NCI-H146 treated with DMSO at 0.1 percent for 48 hours (cell line): Measurements from ENCODE around the gene MAML2.

Experiments used
- DNase-seq: peaks from one replicate; lab custom pipeline; 2025; ENCODE audit not compliant: unreplicated experiment; lab: John Stamatoyannopoulos, UW

MAML2 gene

DNA sequence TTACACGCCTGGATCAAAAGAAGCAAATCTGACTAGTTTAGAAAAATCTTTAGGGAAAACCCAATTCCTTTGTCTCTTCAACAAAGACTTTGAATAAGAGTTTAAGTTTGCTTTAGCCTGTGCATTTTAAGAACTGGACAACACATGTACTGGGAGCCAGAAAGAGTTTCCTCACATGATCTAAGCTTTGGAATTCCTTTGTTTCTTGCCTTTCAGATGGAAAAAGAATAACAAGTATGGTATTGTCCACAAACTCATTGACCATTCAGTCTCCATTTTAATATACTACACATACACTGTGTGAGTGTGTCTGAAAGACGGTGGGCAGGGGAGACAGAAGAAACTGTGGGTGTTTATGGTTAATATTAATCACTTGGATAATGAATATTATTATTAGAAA lies 205.6 kb downstream of the MAML2 start:
- DNase-seq: no peak

DNA sequence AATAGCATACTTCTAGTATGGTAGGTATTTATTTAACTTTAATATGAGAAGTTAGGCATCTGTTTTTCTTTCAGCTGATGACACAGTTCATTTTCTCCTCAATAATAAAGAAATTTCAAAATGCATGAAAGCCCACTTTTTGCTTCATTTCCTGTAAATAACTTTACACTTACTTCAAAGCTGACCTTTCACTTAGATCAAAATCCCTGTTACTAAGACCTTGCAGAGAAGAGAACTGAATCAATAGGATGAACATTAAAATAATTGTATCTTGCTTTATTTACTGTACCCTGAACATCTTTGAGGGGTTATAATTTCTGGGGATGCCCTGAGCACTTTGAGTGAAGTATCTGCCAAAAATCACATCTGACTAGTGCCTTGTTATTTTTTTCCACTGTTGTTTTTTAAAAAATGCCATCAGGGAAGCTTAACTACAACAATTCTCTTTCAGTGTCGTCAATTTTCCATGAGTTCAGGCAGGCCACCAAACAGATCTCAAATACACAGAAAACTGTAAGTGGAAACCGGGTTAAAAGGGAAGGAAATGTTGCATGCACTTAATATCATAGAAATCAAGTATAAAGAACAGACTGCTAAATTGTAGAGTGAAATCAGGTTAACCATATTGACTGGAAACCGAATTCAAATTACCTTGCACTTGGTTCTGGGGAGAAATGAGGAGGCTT lies 206.2 kb downstream of the MAML2 start:
- DNase-seq: no peak

DNA sequence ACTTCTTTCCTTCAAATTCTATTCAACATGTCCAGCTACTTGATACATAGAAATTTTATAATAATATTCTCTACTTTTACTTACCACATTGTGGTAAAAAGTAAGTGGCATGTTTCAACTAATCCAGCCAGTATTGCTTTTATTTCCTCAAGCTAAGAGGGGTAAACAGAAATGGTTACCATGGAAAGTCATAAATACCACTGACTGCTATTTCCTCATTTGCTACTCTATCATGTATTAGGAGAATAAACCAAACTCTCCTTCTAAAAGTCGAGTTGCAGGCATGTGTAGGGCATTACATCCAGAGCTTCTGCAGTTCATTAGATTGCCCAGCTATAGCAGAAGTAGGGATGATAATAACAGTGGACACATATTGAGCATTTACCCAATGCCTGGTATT lies 208.4 kb downstream of the MAML2 start:
- DNase-seq: no peak

DNA sequence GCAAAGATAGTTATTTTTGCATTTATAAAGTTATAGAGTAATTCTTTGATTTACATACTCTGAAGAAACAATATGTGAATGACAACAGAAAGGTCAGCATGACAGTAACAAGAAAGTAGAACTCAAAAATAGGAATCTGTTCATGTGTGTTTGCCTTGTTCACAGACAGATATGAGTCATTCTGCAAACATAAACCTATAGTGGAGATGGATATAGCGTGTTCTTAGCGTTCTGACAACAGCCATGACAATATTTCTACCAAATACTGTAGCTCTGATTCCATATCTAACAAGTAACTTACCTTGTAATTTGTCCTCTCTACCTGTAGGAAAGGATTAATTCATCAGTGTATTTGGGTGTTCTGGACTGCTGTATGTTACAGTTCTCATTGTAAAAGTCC lies 210.6 kb downstream of the MAML2 start:
- DNase-seq: no peak

DNA sequence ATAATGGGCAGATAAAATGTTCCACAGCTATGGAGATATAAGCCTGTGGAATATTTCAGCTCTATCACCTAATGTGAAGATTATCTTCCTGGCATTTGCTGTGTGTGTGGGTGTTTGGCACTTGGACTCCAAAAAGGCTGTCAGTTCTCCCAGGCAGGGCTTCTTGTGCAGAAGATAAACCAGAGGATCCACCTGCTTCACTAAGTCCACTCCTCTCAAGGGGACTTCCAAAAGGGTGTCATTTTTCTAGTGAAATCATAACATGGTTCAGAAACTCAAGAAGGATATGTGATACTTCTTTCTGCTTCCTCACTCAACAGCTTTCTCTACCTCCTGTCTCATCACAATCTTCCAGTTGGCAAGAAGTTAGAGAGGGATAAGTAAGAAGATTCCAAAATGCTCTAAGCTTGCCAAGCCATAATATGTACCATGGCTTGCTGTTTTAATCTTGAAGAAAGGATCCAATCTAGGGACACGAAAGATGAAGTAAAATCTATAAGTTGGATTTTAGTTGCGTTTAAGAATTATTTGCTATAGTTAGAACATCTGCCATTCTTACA lies 212.9 kb downstream of the MAML2 start:
- DNase-seq: no peak

DNA sequence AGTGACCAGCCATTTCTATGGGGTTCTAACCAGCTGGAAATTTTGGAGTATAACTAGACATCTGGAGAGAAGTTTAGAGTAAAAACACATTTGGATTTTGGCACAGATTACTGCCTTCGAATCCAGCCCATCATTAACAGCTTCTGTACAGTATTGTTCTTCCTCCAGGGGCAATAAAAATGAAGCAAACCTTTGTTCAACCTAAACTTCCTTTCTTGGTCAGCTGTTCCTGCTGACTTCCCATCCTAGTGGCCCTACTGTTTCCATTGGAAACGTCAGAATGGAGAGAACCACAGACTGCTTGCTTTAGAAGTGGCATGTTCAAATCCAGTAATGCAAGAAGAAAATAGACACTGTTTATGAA lies 215.4 kb downstream of the MAML2 start:
- no peak for DNase-seq

DNA sequence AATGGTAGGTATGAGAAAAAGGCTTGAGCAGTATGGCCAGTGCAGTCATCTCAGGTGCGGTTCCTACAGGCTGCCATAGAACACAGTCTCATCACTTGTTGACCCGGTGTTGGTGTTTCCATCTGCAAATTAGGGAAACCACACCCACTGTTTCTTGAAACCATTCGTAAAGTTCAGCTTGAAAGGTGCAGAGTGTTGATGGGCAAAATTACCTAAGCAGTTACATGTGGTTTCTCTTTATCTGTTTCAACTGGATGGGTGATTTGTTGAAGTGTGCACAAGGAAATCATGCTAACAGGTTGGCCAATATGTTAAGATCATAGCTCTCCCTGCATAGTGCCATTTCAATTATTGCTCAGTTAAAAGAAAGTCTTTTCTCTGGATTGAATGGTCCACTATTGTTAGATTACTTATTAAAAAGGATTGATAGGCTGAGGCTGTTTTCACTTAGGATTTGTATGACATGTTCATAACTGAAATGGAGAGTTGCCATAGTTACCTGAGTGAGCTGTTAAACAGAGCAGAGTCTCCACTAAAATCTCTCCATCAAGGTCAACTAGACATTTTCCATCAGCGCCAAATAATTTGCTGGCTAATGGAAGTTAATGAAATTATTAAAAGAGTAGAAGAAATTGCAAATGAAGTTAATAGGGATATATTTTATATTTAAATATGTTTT lies 215.9 kb downstream of the MAML2 start:
- DNase-seq: no peak

DNA sequence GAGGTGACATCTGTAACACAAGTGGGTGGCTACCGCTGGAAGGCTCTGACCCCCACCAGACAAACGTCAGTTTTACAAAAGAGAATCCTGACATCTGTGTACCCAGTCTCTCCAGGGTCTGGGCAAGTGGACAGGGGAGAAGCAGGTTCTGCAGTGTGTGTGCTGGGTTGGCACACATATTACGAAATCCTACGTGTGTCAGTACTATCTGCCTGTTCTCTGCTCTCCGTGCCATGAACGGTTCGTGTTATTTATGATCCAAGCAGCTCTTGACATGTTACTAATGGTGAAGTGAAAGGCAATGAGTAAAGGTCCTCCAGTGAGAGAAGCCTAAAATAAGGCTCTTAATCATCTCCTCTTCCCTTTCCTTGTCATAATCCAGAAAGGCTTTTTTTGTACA lies 217.6 kb downstream of the MAML2 start:
- DNase-seq: no peak

DNA sequence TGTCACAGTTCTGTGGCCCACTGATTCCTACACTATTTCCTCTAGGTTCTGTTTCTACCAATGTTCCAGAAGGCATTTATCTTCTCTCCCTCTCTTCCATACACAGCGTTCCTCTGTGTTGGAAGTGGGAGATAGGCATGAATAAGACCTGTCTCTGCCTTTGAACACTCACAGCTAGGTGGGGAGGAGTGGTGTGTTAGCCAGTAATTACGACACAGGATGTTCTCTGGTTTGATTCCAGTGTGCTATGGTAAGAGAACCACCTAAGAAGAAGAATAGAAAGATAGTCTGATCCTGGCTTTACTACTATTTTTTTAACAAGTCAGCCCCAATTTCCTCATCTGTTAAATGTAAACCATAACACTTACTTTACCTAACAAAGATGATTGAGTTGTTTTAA lies 218.8 kb downstream of the MAML2 start:
- DNase-seq: no peak

DNA sequence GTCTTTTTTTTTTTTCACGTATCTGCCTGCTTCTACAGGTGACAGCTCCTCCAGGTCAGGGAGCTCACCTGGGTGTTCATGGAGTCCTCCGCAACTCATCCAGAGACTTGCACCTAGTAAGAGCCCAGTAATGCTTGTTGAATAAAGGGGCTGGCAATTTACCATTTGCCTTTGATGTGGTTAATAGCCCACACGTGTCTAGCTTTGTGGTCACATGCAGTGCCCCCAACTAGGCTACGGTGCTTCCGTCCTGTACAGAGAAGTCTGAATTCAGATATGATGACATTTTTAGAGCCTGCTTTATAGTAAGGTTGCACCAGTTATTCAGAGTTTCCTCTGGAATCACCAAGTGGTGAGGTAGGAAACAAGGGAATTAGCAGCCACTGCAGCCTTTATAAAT lies 219.7 kb downstream of the MAML2 start:
- DNase-seq: no peak

DNA sequence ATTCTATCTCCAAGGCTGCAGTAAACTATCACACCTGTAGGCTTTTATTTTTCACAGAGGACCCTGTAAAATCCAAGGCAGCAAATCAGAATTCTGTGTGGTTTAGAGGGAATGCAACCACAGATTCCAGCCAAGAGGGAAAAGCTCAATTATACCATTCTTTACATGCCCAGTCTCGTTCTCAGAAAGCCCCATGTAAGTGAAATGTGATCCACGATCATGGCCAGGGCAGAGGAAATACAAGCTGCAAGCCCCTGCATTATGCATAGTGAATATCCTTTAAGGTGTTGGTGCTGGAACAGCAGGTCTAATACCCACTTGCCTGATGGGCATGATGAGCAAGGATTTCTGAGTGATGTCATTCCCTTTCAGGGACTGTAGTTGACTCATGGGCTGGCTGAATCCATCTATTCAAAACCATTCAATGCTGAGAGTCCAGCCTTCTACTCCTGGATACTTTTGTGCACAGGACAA lies 220.4 kb downstream of the MAML2 start:
- no peak for DNase-seq

DNA sequence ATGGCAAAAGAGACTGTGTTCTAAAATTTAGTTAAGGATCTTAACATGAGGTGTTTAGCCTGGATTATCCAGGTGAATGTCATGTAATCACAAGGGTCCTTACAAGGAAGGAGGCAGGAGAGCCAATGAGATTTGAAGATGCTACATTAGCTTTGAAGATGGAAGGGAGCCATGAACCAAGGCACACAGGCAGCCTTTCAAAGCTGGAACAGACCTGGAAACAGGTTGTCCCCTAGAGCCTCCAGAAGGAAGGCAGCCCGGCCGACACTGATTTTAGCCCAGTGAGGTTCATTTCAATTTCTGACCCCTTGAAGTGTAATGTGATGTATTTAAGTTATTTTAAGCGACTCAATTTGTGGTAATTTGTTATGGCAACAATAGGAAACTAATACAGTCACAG lies 223.8 kb downstream of the MAML2 start:
- DNase-seq: no peak

DNA sequence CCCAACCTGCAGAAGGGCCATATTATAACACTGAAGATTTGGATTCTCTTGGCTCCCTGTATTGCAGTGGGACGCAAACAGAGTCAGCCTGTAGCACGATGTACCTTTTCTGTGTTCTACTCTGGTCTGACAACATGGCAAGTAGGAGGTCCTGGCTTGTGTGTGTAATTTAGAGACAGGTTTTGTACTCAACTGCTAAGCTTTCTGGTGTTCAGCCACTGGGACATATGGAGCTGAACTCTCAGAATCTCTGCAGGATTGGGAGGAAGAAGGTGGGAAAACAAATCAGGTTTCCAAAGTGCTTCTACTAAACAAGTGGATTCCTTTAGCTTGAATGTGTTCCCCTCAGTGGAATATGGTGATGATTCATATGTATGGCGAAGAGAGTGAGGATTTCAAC lies 226.6 kb downstream of the MAML2 start:
- no peak for DNase-seq

DNA sequence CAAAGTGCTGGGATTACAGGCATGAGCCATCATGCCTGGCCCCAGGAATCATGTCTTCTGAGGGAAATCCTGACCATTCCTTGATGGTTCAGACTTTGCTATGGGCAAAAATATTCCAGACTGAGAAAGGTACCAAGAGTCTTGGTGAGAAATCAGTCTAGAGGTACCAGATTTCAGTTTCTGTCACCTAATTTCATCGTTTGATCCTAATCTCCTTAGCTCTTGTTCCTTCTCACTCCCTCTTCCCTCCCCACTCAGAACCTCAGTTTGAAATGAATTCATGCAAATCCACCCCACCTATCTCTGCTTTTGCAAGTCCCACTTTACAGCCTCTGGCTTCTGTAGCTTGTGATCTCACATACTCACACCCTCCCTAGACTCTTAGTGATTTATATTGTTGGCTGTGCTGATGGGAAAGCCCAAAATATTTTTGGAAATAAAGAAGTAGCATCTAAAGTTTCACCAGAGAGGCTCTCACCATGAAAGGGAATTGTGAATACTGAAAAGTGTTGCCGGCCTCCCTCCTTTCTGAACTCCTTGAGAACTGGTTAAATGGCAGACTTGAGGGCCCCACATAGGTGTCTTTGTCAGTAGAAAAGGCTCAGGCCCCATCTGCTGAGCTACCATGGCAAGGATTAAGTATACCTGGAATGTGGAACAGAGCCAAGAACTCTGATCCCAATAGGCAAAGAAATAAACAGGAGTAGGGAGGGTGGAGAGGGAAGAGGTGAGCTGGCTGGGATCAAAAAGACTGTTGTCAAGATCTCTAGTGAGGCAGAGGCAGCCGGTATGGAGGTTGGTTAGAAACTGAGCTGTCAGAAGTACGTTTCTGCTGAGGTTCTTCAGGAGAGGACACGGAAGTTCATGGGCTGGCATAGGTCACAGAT lies 228.6 kb downstream of the MAML2 start:
- no peak for DNase-seq

DNA sequence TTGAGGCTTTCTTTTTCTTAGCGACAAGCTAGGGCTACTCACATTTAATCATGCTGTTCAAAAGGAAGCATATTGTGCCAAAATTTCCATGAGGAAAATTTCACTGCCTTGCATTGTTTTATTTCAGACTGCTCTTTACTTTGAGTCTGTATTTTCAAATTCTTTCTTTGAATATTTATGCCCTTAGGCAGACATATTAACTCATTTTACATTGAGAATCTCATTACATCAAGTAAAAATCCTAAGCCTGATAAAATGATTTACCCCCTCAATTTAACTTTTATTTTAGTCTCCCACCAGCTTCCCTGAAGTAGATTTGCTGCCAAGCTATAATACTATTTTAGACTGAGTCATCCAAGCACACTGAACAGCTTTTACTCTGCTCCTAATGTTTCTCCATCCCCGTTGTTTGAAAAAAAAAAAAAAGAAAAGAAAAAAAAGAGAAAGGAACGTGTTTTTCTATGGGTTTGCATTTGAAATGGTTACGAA lies 229.8 kb downstream of the MAML2 start:
- DNase-seq: no peak

DNA sequence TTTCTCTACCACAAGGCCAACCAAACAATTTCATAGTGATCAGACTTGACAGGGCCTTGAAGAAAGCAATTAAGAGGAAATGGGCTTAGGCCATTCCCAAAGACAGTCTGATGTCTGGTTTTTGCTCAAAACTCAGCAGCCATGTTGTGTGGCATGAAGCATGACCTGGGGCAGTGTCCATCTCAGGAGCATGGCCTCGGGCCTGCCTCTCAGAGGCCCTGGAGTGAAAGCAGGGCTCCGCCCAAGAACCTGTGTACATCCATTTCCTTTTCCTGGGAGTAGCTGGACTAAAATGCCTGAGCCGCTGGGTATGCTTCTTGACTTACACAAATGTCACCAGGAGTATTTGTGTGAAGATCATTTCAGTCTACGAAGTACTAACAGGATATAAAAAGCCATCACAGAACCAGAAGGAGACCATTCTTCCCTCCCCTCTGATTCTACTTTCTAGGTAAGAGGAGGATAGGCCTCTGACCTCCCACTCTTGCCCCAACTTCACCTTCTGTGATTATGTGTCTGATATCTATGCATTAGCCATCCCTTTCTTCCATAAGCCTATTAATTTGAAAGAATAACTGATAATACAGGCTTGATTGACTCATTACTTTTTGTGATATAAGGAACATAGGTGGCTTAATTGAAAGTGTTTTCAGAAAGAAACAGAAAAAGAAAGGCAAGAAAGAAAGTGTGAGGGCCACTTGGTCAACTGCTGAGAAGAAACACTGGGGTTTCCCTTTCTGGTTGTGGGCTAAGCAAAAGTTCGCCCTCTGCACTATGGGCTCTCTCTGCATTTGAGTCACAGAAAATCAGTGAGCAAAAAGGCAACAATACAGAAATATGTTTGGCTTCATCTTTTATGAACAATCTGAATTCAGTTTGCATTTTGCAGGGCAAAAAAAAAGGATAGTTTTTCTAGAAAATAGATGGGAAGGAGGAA lies 230.5 kb downstream of the MAML2 start:
- no peak for DNase-seq

DNA sequence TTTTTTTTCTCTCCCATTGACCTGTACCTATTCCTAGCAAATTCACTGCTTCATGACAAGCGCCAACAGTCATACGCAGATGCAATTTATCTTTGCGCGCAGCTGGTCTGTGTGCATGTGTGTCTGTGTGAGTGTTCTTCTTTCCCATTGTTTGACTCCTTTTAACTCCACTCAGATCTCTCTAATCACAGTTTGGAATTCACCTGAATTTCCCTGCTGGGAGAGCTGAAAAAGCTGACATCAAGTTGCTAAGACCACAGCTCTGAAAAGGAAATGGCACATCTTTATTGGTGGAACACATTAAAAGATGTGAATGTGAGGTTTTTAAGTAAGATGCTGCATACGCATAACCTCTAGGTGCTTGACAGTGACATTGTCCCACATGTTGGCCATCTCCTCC lies 231.7 kb downstream of the MAML2 start:
- no peak for DNase-seq

DNA sequence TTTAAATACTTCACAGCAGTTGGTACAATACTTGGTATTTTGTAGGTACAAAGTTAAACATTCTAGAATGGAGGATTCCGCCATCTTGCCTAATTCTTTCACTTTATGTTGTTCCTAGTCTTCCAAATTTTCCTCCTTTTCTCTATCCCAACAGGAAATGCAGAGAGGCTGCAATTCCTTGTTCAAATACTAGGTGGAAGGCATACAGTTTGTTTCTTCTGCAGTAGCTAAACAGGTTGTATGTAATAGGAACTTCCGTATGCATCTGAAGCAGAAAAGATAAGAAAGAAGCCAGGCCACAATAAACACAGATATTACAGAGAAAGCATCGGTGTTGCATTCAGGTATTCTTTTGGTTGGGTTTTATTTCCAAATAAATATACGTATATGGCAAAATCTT lies 232.7 kb downstream of the MAML2 start:
- DNase-seq: no peak

DNA sequence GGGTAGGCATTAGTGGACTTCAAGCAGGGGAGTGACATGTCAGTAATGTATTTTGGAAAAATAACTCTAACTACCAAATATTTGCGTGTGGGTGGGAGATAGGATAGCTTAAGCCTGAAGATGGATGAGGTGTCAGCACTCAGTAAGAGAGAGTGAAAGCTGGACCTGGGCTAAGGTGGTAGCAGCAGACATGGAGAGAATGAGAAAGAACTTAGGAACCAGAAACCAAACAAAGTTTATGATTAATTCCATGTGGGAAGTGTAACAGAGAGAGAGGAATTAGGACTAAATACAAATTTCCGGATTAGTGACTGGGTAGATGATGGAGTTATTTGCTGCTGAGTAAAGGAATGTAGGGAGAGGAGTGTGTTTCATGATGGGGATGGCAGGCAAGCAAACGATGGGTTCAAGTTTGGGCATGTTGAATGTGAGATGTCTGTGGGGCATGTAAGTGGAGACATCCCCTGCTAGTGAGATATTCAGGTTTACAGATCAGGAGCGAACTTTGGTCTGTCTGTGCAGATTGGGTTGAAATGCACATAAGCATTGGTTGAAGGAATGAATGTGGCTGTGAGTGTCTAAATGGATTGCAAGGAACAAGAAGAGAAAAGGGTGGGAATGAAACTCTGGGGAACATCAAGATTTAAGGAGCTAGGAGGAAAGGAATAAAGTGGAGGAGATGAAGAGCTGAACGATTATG lies 233.5 kb downstream of the MAML2 start:
- no peak for DNase-seq
